Epithelial cell of esophagus (primary cell): Measurements from ENCODE around the gene FILIP1L.

ENCODE experiments used
- DNase-seq: peaks from one replicate; pipeline ENCODE4 v3.0.0; 2010; ENCODE audit warnings: low read depth
- H3K4me3 ChIP-seq: 2 replicates; pipeline ENCODE4 v1.5.1; 2011; ENCODE audit warnings: mild to moderate bottlenecking, low read length, control low read depth
- TF ChIP-seq, protein P1 (sequence below): IDR thresholded peaks from 2 replicates; pipeline ENCODE4 v1.5.1; 2011; ENCODE audit warnings: low read depth, mild to moderate bottlenecking, low read length, control low read depth, inconsistent platforms; ENCODE audit not compliant: insufficient read depth; ENCODE audit errors: missing control alignments

Gene FILIP1L

DNA sequence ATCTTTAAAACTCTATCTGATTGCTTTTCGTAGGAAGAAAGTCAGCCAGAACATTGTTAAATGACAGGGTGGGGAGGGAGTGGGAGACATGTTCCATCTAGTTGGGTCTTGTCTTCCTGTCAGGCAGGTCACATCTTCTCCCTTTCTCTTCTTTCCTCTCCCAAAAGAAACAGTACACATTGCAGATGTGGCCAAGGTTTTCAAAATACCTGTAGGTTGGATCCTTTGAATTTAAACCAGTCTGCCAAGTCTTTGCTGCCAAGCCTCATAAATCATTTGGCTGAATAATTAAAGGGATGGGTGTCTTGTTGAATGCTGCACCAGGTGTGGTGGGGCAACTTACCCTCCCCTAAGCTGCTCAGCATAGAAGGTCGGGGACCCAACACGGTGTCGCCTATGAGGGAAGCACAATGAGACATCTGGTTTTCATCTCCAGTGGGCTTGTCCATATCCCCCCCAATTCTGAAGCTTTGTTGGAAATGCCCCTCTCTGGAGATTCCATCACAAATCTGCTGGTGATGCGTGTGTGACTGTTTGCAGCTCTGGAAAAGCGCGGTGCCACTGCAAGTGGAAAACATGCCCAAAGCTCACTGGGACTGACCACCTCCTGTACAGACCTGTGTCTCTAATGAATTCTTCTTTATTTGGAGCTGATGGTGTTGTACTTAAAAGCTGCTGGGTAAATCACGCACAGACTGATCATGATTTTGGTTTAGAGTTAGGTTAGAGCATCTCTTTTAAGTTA lies 112.6 kb downstream of the FILIP1L start:
- no peak overlapping the region for H3K4me3 ChIP-seq
- peak; percentile 98 for DNase-seq
- TF ChIP-seq, protein P1, sequence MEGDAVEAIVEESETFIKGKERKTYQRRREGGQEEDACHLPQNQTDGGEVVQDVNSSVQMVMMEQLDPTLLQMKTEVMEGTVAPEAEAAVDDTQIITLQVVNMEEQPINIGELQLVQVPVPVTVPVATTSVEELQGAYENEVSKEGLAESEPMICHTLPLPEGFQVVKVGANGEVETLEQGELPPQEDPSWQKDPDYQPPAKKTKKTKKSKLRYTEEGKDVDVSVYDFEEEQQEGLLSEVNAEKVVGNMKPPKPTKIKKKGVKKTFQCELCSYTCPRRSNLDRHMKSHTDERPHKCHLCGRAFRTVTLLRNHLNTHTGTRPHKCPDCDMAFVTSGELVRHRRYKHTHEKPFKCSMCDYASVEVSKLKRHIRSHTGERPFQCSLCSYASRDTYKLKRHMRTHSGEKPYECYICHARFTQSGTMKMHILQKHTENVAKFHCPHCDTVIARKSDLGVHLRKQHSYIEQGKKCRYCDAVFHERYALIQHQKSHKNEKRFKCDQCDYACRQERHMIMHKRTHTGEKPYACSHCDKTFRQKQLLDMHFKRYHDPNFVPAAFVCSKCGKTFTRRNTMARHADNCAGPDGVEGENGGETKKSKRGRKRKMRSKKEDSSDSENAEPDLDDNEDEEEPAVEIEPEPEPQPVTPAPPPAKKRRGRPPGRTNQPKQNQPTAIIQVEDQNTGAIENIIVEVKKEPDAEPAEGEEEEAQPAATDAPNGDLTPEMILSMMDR: no peak

DNA sequence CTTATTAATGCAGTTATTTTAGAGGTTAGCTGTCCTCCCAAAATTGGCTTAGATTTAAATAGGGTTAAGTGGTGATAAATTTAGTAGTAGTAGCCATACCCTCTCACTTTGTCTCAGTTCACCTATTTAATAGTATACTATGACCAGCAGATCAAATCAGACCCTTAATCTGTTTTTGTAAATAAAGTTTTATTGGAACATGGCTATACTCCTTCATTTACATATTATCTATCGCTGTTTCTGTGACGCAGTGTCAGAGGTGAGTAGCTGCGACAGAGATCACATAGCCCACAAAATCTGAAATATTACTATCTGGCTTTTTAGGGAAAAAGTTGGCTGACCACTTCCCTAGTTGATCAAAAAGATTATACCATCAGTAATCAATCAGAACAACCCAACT lies 113.2 kb downstream of the FILIP1L start:
- no peak for DNase-seq
- H3K4me3 ChIP-seq: no peak overlapping the region
- TF ChIP-seq, protein P1: no peak

DNA sequence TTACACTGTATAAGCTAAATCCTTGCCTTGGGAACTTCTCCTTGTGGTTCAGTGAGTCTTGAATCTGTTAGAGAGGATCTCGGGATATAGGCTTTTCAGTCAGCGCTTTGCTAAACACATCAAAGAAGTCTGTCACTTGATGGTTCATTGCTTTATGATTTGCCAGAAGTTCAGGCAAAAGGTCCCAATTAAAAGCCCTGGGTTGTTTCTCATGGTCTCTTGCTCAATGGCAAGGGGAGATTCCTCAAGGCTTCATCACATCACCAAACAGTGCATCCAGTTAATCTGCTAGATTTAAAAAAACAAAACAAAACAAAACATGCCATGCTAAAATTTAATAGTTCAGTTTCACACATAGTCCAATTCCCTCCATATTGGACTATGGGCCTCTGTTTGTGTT lies 114.8 kb downstream of the FILIP1L start:
- DNase-seq: peak; percentile 56
- TF ChIP-seq, protein P1: no peak
- no peak overlapping the region for H3K4me3 ChIP-seq

DNA sequence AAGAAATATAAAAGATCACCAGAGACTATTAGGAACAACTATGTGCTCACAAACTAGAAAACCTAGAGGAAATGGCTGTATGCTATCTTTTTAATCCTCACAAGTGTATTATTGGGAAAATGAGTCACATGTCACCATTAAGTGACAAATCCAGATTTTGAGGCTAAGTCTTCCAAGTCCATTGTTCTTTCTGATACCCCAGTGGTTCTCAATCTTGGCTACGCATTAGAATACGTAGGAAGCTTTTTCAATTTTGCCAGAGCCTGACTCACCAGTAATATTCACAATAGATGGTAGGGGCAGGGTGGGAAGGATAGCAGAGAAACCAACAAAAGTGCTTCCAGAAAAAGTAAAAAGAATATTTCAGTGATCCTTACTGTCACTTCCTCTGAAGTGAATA lies 117.0 kb downstream of the FILIP1L start:
- TF ChIP-seq, protein P1: no peak
- no peak overlapping the region for H3K4me3 ChIP-seq
- DNase-seq: no peak

DNA sequence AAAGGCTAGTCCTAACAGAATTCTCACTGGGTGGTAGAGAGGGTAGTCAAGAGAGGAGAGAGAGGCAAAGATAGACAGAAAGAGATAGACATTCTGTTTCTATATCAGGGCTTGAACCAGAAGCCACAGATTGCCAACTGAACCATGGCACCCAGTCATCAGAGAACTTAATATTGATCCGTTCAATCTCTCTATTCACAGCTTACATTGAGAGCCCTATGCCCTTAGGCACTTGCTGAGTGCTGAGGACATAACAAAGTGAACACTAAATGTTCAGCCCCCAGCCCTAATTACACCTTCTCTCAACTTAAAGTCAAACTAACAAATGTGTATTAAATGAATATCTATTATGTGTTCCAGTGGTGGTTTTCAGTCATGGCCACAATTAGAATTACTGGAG lies 124.1 kb downstream of the FILIP1L start:
- TF ChIP-seq, protein P1: no peak
- H3K4me3 ChIP-seq: no peak overlapping the region
- no peak for DNase-seq

DNA sequence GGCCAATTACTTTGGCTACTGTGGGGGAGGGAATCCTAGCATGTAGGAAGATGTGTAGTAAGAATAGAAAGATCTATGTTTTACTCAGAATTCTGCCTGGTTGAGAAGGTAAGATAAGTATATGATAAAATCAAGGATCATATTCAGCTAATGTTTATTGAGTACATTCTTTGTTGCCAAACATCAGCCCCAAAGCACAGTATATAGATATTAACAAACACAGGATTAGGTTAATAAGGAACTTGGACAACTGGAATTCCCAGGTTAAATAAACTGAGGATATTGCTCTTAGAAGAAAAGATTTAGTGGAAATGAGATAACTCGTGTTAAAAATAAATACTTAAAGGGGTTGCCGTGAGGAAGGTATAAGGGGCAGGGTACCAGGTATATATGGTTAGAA lies 129.6 kb downstream of the FILIP1L start:
- TF ChIP-seq, protein P1: no peak
- DNase-seq: no peak
- H3K4me3 ChIP-seq: no peak overlapping the region

DNA sequence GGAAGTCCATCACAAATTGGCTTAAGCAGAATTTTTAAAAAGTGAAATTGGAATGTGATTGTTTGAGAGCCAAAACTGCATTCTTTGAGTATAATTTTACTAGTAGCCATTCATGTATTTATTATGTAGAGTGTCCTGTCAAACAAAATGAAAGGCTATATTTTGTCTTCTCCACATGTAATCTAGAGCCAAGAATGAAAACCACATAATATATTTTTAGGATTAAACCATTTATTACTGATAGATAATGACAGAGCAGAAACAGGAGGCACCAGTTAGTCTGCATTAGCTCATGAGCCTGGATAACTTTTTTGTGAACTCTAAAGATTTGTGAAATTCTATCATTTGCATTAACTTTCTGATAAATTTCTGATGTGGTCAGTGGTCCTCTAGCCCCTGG lies 130.2 kb downstream of the FILIP1L start:
- TF ChIP-seq, protein P1: no peak
- DNase-seq: no peak
- H3K4me3 ChIP-seq: no peak overlapping the region
